SK-N-SH (cell line): ENCODE data around the gene CCSER1.

Experiments
- CHD2 ChIP-seq: fragments of 150-350 bp; IDR thresholded peaks from 2 replicates; pipeline ENCODE4 v1.6.1; 2018; ENCODE audit warnings: low read length; ENCODE audit not compliant: partially characterized antibody
- EP300 ChIP-seq, 2 experiments: IDR thresholded peaks; 2 replicates each; pipeline versions ENCODE4 v1.4.0 to v1.6.1; 2012; ENCODE audit warnings: borderline replicate concordance in 1 of 2, low read depth in 1 of 2, low read length in 1 of 2
- GABPA ChIP-seq: IDR thresholded peaks from 2 replicates; pipeline ENCODE4 v1.4.0; 2012; ENCODE audit warnings: low read depth, mild to moderate bottlenecking
- IRF3 ChIP-seq: fragments of 150-350 bp; IDR thresholded peaks from 2 replicates; pipeline ENCODE4 v1.6.1; 2016; ENCODE audit warnings: mild to moderate bottlenecking, low read depth, low read length
- MXI1 ChIP-seq: IDR thresholded peaks from 2 replicates; pipeline ENCODE4 v1.6.1; 2012; ENCODE audit warnings: mild to moderate bottlenecking, low read depth, low read length, improper control_type of control experiment
- PBX3 ChIP-seq: IDR thresholded peaks from 2 replicates; pipeline ENCODE4; 2012
- POLR2AphosphoS5 ChIP-seq: IDR thresholded peaks from 2 replicates; pipeline ENCODE4 v1.6.1; 2012; ENCODE audit warnings: low read depth, low read length
- RAD21 ChIP-seq: IDR thresholded peaks from 2 replicates; pipeline ENCODE4 v1.6.1; 2012; ENCODE audit warnings: mild to moderate bottlenecking, low read length
- RFX5 ChIP-seq: IDR thresholded peaks from 2 replicates; pipeline ENCODE4 v1.6.1; 2012; ENCODE audit warnings: mild to moderate bottlenecking, improper control_type of control experiment, low read length
- SIN3A ChIP-seq: IDR thresholded peaks from 2 replicates; pipeline ENCODE4 v1.6.1; 2012; ENCODE audit warnings: low read depth, mild to moderate bottlenecking, low read length, moderate library complexity, borderline replicate concordance
- TF ChIP-seq, protein P1 (sequence below): fragments of 200-600 bp; sonication (generic); IDR thresholded peaks from 2 replicates; pipeline ENCODE4 v1.6.1; 2017; ENCODE audit warnings: antibody characterized with exemption, mild to moderate bottlenecking, moderate library complexity
- TF ChIP-seq, protein P2 (sequence below): IDR thresholded peaks from 2 replicates; pipeline ENCODE4 v1.6.1; 2012; ENCODE audit warnings: mild to moderate bottlenecking, low read depth, low read length, moderate library complexity
- TF ChIP-seq, protein P3 (sequence below): IDR thresholded peaks from 2 replicates; pipeline ENCODE4 v1.4.0; 2012; ENCODE audit warnings: low read depth
- TF ChIP-seq, protein P4 (sequence below): fragments of 150-350 bp; IDR thresholded peaks from 2 replicates; pipeline ENCODE4 v1.6.1; 2017; ENCODE audit warnings: antibody characterized with exemption, low read length, low read depth, borderline replicate concordance

DNA sequence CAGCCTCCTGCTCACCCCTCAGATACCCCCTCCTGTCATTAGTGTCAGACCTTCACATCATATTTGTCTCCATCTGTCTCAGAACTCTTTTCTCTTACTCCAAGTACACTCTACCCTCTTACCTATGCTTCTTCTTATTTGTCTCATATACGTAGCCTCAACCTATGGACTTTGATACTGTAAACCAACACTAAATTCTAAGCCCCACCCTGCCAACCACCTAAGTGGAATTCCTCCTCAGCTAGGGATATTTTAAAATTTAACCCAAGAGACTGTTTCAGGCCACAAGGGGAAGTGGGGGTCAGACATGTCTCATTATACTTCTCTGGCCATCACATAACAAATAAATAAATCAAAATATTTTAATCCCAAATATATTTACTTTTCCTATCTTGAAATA, 1398.4 kb downstream of the CCSER1 start:
- no peak for TF ChIP-seq PBX3
- TF ChIP-seq RAD21, result no peak
- TF ChIP-seq, protein P1, sequence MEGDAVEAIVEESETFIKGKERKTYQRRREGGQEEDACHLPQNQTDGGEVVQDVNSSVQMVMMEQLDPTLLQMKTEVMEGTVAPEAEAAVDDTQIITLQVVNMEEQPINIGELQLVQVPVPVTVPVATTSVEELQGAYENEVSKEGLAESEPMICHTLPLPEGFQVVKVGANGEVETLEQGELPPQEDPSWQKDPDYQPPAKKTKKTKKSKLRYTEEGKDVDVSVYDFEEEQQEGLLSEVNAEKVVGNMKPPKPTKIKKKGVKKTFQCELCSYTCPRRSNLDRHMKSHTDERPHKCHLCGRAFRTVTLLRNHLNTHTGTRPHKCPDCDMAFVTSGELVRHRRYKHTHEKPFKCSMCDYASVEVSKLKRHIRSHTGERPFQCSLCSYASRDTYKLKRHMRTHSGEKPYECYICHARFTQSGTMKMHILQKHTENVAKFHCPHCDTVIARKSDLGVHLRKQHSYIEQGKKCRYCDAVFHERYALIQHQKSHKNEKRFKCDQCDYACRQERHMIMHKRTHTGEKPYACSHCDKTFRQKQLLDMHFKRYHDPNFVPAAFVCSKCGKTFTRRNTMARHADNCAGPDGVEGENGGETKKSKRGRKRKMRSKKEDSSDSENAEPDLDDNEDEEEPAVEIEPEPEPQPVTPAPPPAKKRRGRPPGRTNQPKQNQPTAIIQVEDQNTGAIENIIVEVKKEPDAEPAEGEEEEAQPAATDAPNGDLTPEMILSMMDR, result no peak
- TF ChIP-seq, protein P2, sequence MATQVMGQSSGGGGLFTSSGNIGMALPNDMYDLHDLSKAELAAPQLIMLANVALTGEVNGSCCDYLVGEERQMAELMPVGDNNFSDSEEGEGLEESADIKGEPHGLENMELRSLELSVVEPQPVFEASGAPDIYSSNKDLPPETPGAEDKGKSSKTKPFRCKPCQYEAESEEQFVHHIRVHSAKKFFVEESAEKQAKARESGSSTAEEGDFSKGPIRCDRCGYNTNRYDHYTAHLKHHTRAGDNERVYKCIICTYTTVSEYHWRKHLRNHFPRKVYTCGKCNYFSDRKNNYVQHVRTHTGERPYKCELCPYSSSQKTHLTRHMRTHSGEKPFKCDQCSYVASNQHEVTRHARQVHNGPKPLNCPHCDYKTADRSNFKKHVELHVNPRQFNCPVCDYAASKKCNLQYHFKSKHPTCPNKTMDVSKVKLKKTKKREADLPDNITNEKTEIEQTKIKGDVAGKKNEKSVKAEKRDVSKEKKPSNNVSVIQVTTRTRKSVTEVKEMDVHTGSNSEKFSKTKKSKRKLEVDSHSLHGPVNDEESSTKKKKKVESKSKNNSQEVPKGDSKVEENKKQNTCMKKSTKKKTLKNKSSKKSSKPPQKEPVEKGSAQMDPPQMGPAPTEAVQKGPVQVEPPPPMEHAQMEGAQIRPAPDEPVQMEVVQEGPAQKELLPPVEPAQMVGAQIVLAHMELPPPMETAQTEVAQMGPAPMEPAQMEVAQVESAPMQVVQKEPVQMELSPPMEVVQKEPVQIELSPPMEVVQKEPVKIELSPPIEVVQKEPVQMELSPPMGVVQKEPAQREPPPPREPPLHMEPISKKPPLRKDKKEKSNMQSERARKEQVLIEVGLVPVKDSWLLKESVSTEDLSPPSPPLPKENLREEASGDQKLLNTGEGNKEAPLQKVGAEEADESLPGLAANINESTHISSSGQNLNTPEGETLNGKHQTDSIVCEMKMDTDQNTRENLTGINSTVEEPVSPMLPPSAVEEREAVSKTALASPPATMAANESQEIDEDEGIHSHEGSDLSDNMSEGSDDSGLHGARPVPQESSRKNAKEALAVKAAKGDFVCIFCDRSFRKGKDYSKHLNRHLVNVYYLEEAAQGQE, result no peak
- TF ChIP-seq CHD2, result no peak
- TF ChIP-seq POLR2AphosphoS5, result no peak
- TF ChIP-seq, protein P3, sequence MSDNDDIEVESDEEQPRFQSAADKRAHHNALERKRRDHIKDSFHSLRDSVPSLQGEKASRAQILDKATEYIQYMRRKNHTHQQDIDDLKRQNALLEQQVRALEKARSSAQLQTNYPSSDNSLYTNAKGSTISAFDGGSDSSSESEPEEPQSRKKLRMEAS, result no peak
- TF ChIP-seq SIN3A, result no peak
- no peak for TF ChIP-seq RFX5
- TF ChIP-seq EP300 (IDR thresholded peaks at IDR 0.05; ENCODE audit: borderline replicate concordance in 1 of 2, low read depth in 1 of 2, low read length in 1 of 2), result no peak
- TF ChIP-seq GABPA, result no peak
- TF ChIP-seq, protein P4, sequence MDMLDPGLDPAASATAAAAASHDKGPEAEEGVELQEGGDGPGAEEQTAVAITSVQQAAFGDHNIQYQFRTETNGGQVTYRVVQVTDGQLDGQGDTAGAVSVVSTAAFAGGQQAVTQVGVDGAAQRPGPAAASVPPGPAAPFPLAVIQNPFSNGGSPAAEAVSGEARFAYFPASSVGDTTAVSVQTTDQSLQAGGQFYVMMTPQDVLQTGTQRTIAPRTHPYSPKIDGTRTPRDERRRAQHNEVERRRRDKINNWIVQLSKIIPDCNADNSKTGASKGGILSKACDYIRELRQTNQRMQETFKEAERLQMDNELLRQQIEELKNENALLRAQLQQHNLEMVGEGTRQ, result no peak
- TF ChIP-seq IRF3, result no peak
- no peak for TF ChIP-seq MXI1
